Naive thymus-derived CD4-positive, alpha-beta T cell (primary cell): ENCODE data around the gene GATAD1. TPM values are rescaled to one million over a fixed set of nuclear protein-coding genes. Genes with fewer than 3 reads are reported as not detected.

Source experiments
- ATAC-seq: fragments of 150-1000 bp; cut with Tn5 transposase; 2 replicates; pipeline ENCODE4 v1.10.0; 2021; ENCODE audit warnings: mild to moderate bottlenecking, moderate library complexity
- CTCF ChIA-PET: fragments of 350-600 bp; sonication (Branson Sonifier 250); formaldehyde crosslinking; loops from one replicate; lab custom pipeline; 2021; ENCODE audit warnings: antibody characterized with exemption; lab: Charles Lee
- POLR2A ChIA-PET: fragments of 350-600 bp; sonication (Branson Sonifier 250); formaldehyde crosslinking; loops from one replicate; lab custom pipeline; 2021; ENCODE audit warnings: antibody characterized with exemption, inconsistent platforms; lab: Charles Lee
- DNase-seq, 9 donors: peaks; one replicate each; pipeline versions ENCODE4 v3.0.0 to v3.0.0-alpha.2; 2020 to 2022; ENCODE audit warnings: mixed read lengths in 1 of 9
- H3K27ac ChIP-seq: one replicate; pipeline ENCODE4 v1.7.0; 2013; ENCODE audit warnings: mild to moderate bottlenecking, low read depth, low read length, moderate library complexity
- H3K27me3 ChIP-seq, 2 donors: one replicate each; pipeline ENCODE4 v1.7.0; 2013; ENCODE audit warnings: low read length in 2 of 2, mild to moderate bottlenecking in 2 of 2, moderate library complexity in 2 of 2; ENCODE audit not compliant: control insufficient read depth in 2 of 2, insufficient read depth in 2 of 2
- H3K36me3 ChIP-seq, 3 experiments: 1 replicate in 2 of 3; 2 replicates in 1 of 3; pipeline ENCODE4 v1.7.0; 2013; ENCODE audit warnings: low read length in 3 of 3, mild to moderate bottlenecking in 3 of 3, moderate library complexity in 1 of 3; ENCODE audit not compliant: insufficient read depth in 3 of 3, control insufficient read depth in 2 of 3
- H3K4me1 ChIP-seq, 2 donors: one replicate each; pipeline ENCODE4 v1.7.0; 2013; ENCODE audit warnings: low read length in 2 of 2, mild to moderate bottlenecking in 2 of 2, moderate library complexity in 1 of 2; ENCODE audit not compliant: control insufficient read depth in 2 of 2, insufficient read depth in 2 of 2
- H3K4me3 ChIP-seq: 2 replicates; pipeline ENCODE4 v1.7.0; 2013; ENCODE audit warnings: mild to moderate bottlenecking, low read length
- H3K9me3 ChIP-seq, 3 experiments: 1 replicate in 2 of 3; 2 replicates in 1 of 3; pipeline ENCODE4 v1.7.0; 2013; ENCODE audit warnings: low read length in 3 of 3; ENCODE audit not compliant: control insufficient read depth in 2 of 3
- H3K27ac Mint-ChIP-seq, 9 donors: one replicate each; pipeline ENCODE4 v1.8.0; 2020 to 2022; ENCODE audit warnings: mixed read lengths in 9 of 9, mild to moderate bottlenecking in 8 of 9, moderate library complexity in 5 of 9, inconsistent platforms in 2 of 9
- H3K27me3 Mint-ChIP-seq, 5 donors: one replicate each; pipeline ENCODE4 v1.8.0; 2021 to 2022; ENCODE audit warnings: mixed read lengths in 5 of 5, mild to moderate bottlenecking in 1 of 5
- H3K36me3 Mint-ChIP-seq, 5 donors: one replicate each; pipeline ENCODE4 v1.8.0; 2020 to 2022; ENCODE audit warnings: mixed read lengths in 5 of 5, mild to moderate bottlenecking in 3 of 5, inconsistent platforms in 1 of 5
- H3K4me1 Mint-ChIP-seq, 7 donors: one replicate each; pipeline ENCODE4 v1.8.0; 2020 to 2022; ENCODE audit warnings: mixed read lengths in 7 of 7, mild to moderate bottlenecking in 3 of 7, inconsistent platforms in 1 of 7
- H3K4me3 Mint-ChIP-seq, 10 donors: one replicate each; pipeline ENCODE4 v1.8.0; 2020 to 2022; ENCODE audit warnings: mild to moderate bottlenecking in 10 of 10, mixed read lengths in 10 of 10, moderate library complexity in 6 of 10, inconsistent platforms in 2 of 10
- H3K9me3 Mint-ChIP-seq, 11 donors: one replicate each; pipeline ENCODE4 v1.8.0; 2020 to 2022; ENCODE audit warnings: mixed read lengths in 11 of 11, mild to moderate bottlenecking in 4 of 11, inconsistent platforms in 1 of 11, moderate library complexity in 1 of 11
- intact Hi-C, 2 donors: fragments of 100-400 bp; cut with micrococcal nuclease; formaldehyde crosslinking; loops; one replicate each; pipeline ENCODE4 v1.15.1; 2023
- polyA plus RNA-seq, 2 donors: library from polyadenylated mRNA; unstranded; fragments of 300-500 nt; fragmentation: Illumina TruSeq; gene quantifications; one replicate each; pipeline ENCODE4 v1.2.3, GENCODE V29; 2021
- total RNA-seq, 6 experiments: library from RNA in 5 of 6; stranded (reverse) in 5 of 6; gene quantifications; 1 replicate in 5 of 6; 2 replicates in 1 of 6; pipeline ENCODE4 v1.2.3 and lab custom pipeline; 2021 to 2026

GATAD1 gene
- total and polyA plus RNA-seq, 7 experiments from 2014 or later, result 5.3 to 34.7 (median 22.3) TPM

- intact Hi-C loops, result no loop called here
- H3K9me3 Mint-ChIP-seq, result no peaks in the 10 kb centered on the region
- H3K4me3 Mint-ChIP-seq, result no peak overlapping the region
- H3K4me1 Mint-ChIP-seq, result peaks cover 5 to 16% (median 11%) of the 10 kb centered on the region in 7 donors
- no peaks in the 10 kb centered on the region for H3K27me3 ChIP-seq
- ATAC-seq, result no peak
- no peaks in the 10 kb centered on the region for H3K9me3 ChIP-seq
- no peaks in the 10 kb centered on the region for H3K36me3 ChIP-seq
- no peaks in the 10 kb centered on the region for H3K36me3 Mint-ChIP-seq
- DNase-seq, result no peak
- no peak overlapping the region for H3K4me3 ChIP-seq
- ChIA-PET CTCF (interaction anchor here (4.3 kb wide), 1 partner anchor 26 kb away, joined by 41 read pairs; the partner anchor contains the start of gene GATAD1), POLR2A (interaction anchor here (2.2 kb wide), 1 partner anchor 26 kb away, joined by 7 read pairs; the partner anchor contains the start of gene GATAD1)
- peaks cover 0 to 6% of the 10 kb centered on the region in 2 donors for H3K4me1 ChIP-seq
- H3K27ac ChIP-seq, result no peak overlapping the region
- peaks cover 2 to 16% (median 9%) of the 10 kb centered on the region in 5 donors for H3K27me3 Mint-ChIP-seq
- no peak overlapping the region for H3K27ac Mint-ChIP-seq
These were observed 25.4 kb upstream of the GATAD1 start for GRCh38 chr7:92421676-92422435.

DNA sequence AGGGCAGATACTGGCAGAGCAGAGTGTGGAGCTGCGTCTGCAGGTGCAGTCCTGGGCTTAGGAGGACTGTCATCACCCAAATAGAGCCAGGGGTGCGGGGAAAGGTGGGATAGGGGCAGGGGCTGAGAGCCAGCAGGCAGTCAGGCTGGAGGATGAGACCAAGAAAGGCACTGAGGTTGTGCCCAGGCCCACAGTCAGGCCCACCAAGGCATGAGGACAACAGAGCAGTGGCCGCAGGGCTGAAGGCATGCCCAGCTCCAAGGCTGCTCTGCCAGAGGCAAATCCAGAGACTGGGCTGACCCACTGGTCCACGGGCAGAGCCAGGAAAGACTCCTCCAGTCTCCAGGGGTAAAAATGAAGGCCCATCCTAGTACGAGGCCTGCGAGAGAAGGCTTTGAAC is 24.4 kb upstream of the GATAD1 start:
- Histone ChIP-seq H3K4me1 (peaks cover 0 to 6% of the 10 kb centered on the region in 2 donors), H3K27ac (no peak overlapping the region), H3K4me3 (no peak overlapping the region), H3K9me3 (no peaks in the 10 kb centered on the region), H3K36me3 (no peaks in the 10 kb centered on the region), H3K27me3 (no peaks in the 10 kb centered on the region)
- Mint-ChIP-seq H3K9me3 (no peaks in the 10 kb centered on the region), H3K36me3 (no peaks in the 10 kb centered on the region), H3K4me1 (peaks cover 5 to 16% (median 11%) of the 10 kb centered on the region in 7 donors), H3K4me3 (no peak overlapping the region), H3K27ac (peak overlapping the region in 1 of 9 donors; percentile 7), H3K27me3 (peaks cover 2 to 22% (median 16%) of the 10 kb centered on the region in 5 donors)
- intact Hi-C loops, result no loop called here
- ChIA-PET POLR2A (interaction anchor here (2.2 kb wide), 1 partner anchor 25 kb away, joined by 7 read pairs; the partner anchor contains the start of gene GATAD1), CTCF (interaction anchor here (0.6 to 4.3 kb wide), 2 partner anchors 25 to 622 kb away, joined by 3 to 41 read pairs; partner anchors contain the start of gene GATAD1)
- DNase-seq (no peak), ATAC-seq (no peak)

DNA sequence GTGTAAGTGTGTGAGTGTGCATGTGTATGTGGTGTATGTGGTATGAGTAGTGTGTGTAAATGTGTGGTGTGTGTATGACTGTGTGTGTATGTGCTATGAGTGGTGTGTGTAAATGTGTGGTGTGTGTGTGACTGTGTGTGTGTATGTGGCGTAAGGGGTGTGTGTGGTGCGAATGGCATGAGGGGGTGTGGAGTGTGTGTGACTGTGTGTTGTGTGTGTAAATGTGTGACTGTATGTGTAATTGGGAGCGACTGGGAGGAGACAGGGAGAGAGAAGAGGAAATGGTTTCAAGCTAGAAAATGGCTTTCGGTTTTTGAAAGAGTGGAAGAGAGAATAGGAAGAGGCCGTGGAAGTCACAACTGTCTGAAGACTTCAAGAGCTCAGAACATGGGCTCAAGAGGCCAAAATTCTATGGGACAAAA is 23.6 kb upstream of the GATAD1 start:
- no peaks in the 10 kb centered on the region for H3K9me3 Mint-ChIP-seq
- Histone ChIP-seq H3K4me1 (peaks cover 0 to 6% of the 10 kb centered on the region in 2 donors), H3K27me3 (no peaks in the 10 kb centered on the region), H3K27ac (no peak overlapping the region), H3K36me3 (no peaks in the 10 kb centered on the region), H3K4me3 (no peak overlapping the region), H3K9me3 (no peaks in the 10 kb centered on the region)
- peak overlapping the region in 2 of 9 donors; percentile 1 to 6 for H3K27ac Mint-ChIP-seq
- ChIA-PET POLR2A (interaction anchor here (0.8 to 2.9 kb wide), 2 partner anchors 10 to 24 kb away, joined by 4 to 34 read pairs; partner anchors contain the start of gene GATAD1), CTCF (interaction anchor here (0.8 to 4.3 kb wide), 8 partner anchors 13 to 593 kb away, joined by 3 to 41 read pairs (median 3); partner anchors contain the start of gene GATAD1)
- intact Hi-C loops, result loop anchor here (1.0 kb wide), 5 partner anchors 24 to 632 kb away; partner anchors contain the start of genes GATAD1 (in 2 of the 2), PEX1 (in 1 of the 2) and RBM48 (in 1 of the 2)
- peaks cover 2 to 22% (median 16%) of the 10 kb centered on the region in 5 donors for H3K27me3 Mint-ChIP-seq
- DNase-seq, result no peak
- no peaks in the 10 kb centered on the region for H3K36me3 Mint-ChIP-seq
- H3K4me3 Mint-ChIP-seq, result peak overlapping the region in 8 of 10 donors; percentile 4 to 40 (median 22)
- H3K4me1 Mint-ChIP-seq, result peaks cover 5 to 16% (median 11%) of the 10 kb centered on the region in 7 donors
- no peak for ATAC-seq

DNA sequence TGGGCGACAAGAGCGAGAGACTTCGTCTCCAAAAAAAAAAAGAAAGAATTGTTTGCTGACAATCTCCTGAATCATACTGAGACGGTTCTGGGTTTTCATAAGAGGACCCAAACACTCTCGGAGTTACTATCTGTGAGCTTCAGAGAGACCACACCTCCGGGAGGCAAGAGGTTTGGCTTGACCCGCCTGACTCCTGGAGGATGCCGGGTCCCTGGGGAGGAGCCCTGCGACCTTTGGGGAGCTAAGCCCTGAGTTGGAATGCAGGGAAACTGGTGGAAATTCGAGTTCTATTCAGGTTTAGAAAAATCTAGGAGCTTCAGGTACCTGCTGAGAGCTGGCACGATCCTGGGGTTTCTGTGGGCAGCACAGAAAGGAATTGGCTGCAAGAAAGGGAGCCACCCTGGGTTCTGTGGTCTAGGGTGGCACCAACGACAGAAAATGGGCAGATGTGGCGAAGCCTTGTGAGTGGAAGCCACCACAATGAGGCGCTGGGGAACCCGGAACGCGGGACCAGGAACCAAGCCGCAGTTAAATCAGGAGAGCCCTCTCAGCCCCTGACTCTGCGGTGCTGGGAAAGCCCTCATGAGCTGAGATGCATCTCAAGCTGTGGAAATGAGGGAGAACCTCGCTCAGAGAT is 21.9 kb upstream of the GATAD1 start:
- Histone ChIP-seq H3K27ac (no peak overlapping the region), H3K27me3 (no peaks in the 10 kb centered on the region), H3K9me3 (no peaks in the 10 kb centered on the region), H3K36me3 (no peaks in the 10 kb centered on the region), H3K4me1 (peaks cover 0 to 6% of the 10 kb centered on the region in 2 donors), H3K4me3 (no peak overlapping the region)
- CTCF ChIA-PET, result interaction anchor here (0.6 to 4.3 kb wide), 6 partner anchors 9 to 623 kb away, joined by 3 to 41 read pairs (median 3); partner anchors contain the start of gene GATAD1
- ATAC-seq, result no peak
- Mint-ChIP-seq H3K27ac (no peak overlapping the region), H3K9me3 (no peaks in the 10 kb centered on the region), H3K36me3 (no peaks in the 10 kb centered on the region), H3K27me3 (peaks cover 3 to 27% (median 16%) of the 10 kb centered on the region in 5 donors), H3K4me3 (peak overlapping the region in 7 of 10 donors; percentile 6 to 42 (median 21)), H3K4me1 (peaks cover 5 to 22% (median 11%) of the 10 kb centered on the region in 7 donors)
- intact Hi-C loops, result no loop called here
- POLR2A ChIA-PET, result interaction anchor here (0.8 to 2.9 kb wide), 2 partner anchors 22 to 406 kb away, joined by 4 to 34 read pairs; partner anchors contain the start of gene GATAD1
- DNase-seq, result peak in 2 of 9 donors; percentile 8 to 10

GRCh38 chr7:92427193-92427592 is 20.1 kb upstream of the GATAD1 start:
- H3K27ac Mint-ChIP-seq, result no peak overlapping the region
- POLR2A ChIA-PET, result no interaction called here
- no peaks in the 10 kb centered on the region for H3K9me3 ChIP-seq
- H3K27me3 ChIP-seq, result no peaks in the 10 kb centered on the region
- CTCF ChIA-PET, result interaction anchor here (1.2 kb wide), 1 partner anchor 54 kb away, joined by 5 read pairs; no protein-coding TSS in a partner anchor
- ATAC-seq (no peak), DNase-seq (no peak)
- H3K36me3 Mint-ChIP-seq, result no peaks in the 10 kb centered on the region
- intact Hi-C loops, result no loop called here
- no peak overlapping the region for H3K27ac ChIP-seq
- H3K27me3 Mint-ChIP-seq, result peaks cover 6 to 27% (median 16%) of the 10 kb centered on the region in 5 donors
- peaks cover 5 to 20% (median 11%) of the 10 kb centered on the region in 7 donors for H3K4me1 Mint-ChIP-seq
- no peak overlapping the region for H3K4me3 Mint-ChIP-seq
- no peaks in the 10 kb centered on the region for H3K9me3 Mint-ChIP-seq
- no peak overlapping the region for H3K4me3 ChIP-seq
- H3K36me3 ChIP-seq, result no peaks in the 10 kb centered on the region
- peaks cover 0 to 6% of the 10 kb centered on the region in 2 donors for H3K4me1 ChIP-seq

GRCh38 chr7:92432299-92432946 is 14.9 kb upstream of the GATAD1 start:
- H3K4me1 ChIP-seq, result no peaks in the 10 kb centered on the region
- ChIA-PET POLR2A (no interaction called here), CTCF (no interaction called here)
- no peaks in the 10 kb centered on the region for H3K36me3 Mint-ChIP-seq
- ATAC-seq, result no peak
- H3K27me3 Mint-ChIP-seq, result peaks cover 0 to 10% (median 6%) of the 10 kb centered on the region in 5 donors
- no peaks in the 10 kb centered on the region for H3K9me3 Mint-ChIP-seq
- no peak overlapping the region for H3K4me3 ChIP-seq
- intact Hi-C loops, result no loop called here
- H3K27ac ChIP-seq, result no peak overlapping the region
- peaks cover 0 to 6% (median 0%) of the 10 kb centered on the region in 7 donors for H3K4me1 Mint-ChIP-seq
- no peaks in the 10 kb centered on the region for H3K9me3 ChIP-seq
- no peak overlapping the region for H3K27ac Mint-ChIP-seq
- DNase-seq, result no peak
- no peaks in the 10 kb centered on the region for H3K27me3 ChIP-seq
- H3K4me3 Mint-ChIP-seq, result no peak overlapping the region
- no peaks in the 10 kb centered on the region for H3K36me3 ChIP-seq
